NB4 (cell line): ENCODE results near the gene NFIA.

Experiments
- CTCF ChIP-seq: IDR thresholded peaks from one replicate; pipeline ENCODE4 v1.5.1; 2012; ENCODE audit warnings: low read depth, low read length
- MAX ChIP-seq: IDR thresholded peaks from 2 replicates; pipeline ENCODE4 v1.6.1; 2011; ENCODE audit warnings: low read depth, low read length
- POLR2A ChIP-seq: IDR thresholded peaks from 2 replicates; pipeline ENCODE4 v1.6.1; 2011; ENCODE audit warnings: mild to moderate bottlenecking; ENCODE audit not compliant: insufficient read length; ENCODE audit errors: extremely low read depth

GRCh38 chr1:61334718-61335589, 252.6 kb downstream of the NFIA start:
- TF ChIP-seq CTCF (no peak), MAX (no peak), POLR2A (no peak)
